Smooth muscle cell of the brain vasculature (primary cell): ENCODE data around the gene MTPN.

Experiments used
- DNase-seq: peaks from one replicate; pipeline ENCODE4 v3.0.0-alpha.2; 2012; ENCODE audit warnings: low read depth, low spot score

Gene MTPN, protein sequence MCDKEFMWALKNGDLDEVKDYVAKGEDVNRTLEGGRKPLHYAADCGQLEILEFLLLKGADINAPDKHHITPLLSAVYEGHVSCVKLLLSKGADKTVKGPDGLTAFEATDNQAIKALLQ

DNA sequence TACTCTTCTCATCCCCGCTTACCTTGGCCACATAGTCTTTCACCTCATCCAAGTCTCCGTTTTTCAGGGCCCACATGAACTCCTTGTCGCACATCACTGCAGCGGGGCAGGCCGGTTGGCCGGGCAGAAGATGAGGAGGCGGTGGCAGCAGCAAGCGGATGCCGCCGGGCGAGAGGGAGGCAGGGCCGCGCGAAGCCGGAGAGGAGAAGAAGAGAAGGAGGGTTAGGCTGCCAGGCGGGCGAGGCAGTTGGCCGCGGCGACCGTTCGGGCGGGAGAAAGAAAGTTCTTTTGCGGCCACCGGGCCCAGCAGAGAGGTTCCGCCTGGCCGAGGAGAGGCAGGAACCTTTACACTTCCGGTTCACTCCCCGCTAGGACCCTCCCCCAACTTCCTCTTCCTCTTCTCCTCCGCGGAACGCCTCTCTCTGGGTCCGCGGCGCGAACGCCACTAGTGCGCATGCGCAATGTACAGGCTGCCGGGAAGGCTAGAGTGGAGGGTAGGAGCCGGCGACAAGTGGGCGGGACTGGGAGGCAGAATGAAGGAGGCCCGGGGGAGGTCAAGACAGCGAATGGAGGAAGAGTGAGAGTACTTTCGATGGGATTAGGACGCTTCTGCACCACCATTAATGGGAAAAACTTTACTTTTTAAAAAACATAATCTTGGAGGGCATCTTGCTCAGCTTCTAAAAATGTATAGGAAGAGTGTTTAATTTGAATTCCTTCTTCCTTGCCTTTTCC, at the start of gene MTPN:
TSS of gene MTPN (minus strand) at position 353 of the 735 bp plus-strand sequence. CDS start at position 94, 259 bp downstream.
- DNase-seq: peak; percentile 94

DNA sequence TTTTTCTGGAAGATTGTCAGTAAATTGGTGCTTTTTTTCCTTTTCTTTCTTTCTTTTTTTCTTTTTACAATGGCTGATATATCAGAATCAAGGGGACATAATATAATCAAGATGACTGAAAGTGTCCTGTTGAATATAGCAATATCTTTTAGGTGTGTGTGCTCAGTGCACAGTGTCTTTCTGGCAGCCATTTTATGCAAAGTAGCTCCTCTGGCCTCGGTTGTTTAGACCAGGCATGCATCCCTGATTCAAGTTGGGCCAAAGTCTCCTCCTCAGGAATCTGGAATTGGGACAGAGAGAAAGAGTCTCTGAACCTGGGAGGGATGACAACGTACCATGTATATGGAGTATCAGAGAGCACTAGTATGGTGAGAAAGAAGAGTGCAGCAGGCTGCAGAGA, 49.0 kb upstream of the MTPN start:
- no peak for DNase-seq

DNA sequence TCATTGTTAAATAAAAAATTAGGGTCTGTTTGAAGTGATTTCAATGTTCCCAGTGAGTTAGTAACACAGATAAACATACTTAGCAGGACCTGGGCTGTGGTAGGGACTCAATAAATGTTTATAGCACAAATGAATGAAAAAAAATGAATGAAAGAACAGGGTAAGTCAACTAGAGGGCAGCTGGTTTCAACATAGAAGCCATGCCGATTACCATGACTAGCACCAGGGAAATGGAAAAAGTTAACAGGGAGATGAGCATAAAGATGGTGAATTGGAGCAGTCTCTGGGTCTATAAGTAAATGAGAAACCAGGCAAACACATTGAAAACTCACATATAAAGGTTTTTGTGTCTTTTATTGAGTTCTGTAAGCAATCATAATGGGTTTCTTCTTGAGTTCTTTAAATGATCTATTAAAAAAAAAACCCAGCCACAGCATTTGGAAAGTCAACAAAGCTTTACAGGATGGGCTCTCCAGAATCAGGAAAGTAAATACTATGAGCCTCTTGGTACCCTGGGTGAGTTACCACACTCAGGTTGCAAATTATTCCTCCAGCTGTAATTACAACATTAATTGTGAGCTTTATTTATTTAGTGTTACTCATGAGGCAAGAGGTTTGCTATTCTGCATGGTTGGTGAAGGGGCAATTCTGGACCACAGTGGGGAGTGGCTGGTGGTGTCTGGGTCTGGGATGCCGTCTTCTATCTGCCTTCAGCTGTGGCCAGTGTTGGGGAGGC, 46.1 kb upstream of the MTPN start:
- DNase-seq: no peak

DNA sequence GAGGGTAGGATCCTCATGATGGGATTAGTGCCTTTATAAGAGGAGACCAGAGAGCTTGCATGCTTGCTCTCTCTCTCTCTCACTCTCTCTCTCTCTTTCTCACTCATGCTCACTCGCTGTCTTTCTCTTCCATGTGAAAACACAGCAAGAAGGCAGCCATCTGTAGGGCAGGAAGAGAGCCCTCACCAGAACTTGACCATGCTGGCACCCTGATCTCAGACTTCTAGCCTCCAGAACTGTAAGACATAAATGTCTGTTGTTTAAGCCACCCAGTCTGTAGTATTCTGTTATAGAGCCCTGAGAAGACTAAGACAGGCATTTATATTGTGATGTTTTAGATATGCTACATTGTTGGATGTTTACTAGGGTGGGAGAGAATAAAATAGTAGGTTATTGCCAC, 43.4 kb upstream of the MTPN start:
- no peak for DNase-seq

DNA sequence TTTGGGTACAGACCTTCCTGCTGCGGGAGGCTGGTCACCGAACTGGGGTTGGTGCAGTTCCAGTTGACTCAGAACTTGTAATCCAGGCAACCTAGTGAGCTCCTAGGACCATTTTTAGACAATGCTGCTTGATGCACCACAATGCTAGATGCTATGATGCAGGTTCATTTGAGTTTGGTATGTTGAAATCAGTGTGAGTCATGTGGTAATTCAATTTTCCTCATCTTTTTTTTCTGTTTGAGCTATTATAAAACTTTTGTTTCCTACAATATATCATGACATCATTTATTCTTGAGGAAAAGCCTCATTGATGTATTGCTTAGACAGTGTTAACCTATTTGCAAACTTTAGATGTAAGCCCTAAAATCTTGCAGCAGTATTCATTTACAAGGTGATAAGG, 40.9 kb upstream of the MTPN start:
- DNase-seq: no peak

DNA sequence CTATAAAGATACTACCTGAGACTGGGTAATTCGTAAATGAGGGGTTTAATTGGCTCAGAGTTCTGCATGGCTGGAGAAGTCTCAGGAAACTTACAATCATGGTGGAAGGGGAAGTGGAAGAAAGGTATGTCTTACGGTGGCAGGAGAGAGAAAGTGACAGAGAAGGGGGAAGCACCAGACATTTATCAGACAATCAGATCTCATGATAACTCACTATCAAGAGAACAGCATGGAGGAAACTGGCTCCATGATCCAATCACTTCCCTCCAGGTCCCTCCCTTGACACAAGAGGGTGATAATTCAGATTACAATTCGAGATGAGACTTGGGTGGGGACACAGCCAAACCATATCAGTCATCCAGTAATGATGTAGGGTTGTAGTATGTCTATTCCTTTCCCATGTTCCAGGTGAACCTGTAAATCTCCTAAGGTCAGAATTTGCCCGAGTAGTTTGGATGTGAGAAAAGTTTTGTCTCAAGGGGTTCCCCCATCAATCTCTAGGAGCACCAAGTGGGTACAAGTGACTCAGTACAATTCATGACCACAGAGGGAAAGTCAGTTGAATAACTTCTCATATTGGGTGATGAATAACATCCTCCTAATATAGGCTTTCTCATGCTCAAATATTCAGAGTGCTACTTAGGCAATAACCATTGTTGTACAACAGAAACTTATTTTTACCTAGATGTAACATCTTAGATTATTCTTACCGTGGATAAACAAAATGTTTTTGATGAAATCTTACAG, 39.7 kb upstream of the MTPN start:
- DNase-seq: no peak

DNA sequence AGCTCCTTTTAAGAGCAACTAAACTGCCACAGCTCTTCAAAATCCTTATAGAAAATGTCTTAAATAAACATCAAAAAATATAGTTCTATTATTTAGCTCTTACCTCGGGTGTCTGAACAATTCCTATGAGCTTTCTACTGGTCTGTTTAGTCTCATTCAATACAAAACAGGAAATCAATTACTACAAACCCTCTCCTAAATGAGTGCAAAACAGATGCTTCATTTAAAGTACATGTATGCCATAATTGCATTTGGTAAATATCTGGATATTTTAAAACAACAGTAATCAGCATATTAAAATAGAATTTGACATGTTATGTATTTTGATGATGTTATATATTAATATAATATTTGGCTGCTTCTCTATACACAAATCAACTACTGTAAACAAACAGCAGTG, 38.5 kb upstream of the MTPN start:
- no peak for DNase-seq

DNA sequence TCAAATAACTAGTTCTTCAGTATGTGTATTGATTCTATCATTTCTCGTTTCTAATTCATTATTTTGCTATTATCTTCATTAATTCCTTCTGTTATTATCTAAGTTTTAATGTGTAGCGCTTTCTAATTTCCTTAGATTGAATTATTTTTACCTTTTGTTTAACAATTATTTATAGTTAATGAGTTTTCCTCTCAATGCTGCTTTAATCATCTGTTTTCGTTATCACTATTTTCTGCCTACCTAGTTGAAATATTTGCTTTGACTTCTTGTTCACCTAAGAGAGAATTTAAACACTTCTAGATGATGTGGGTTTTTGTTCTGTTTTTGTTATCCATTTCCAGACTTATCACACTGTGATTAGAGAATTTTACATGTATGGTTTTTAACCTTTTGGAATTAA, 37.5 kb upstream of the MTPN start:
- no peak for DNase-seq

DNA sequence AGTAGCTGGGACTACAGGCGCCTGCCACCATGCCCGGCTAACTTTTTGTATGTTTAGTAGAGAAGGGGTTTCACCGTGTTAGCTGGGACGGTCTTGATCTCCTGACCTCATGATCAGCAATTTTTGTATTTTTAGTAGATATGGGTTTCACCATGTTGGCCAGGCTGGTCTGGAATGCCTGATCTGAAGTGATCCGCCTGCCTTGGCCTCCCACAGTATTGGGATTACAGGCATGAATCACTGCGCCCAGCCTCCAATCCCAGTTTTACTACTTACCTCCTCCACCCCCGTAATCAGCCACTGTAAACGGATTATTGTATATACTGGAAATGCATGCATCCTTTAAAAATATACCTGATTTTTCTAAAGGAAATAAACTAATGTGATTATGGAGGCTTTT, 35.1 kb upstream of the MTPN start:
- no peak for DNase-seq

DNA sequence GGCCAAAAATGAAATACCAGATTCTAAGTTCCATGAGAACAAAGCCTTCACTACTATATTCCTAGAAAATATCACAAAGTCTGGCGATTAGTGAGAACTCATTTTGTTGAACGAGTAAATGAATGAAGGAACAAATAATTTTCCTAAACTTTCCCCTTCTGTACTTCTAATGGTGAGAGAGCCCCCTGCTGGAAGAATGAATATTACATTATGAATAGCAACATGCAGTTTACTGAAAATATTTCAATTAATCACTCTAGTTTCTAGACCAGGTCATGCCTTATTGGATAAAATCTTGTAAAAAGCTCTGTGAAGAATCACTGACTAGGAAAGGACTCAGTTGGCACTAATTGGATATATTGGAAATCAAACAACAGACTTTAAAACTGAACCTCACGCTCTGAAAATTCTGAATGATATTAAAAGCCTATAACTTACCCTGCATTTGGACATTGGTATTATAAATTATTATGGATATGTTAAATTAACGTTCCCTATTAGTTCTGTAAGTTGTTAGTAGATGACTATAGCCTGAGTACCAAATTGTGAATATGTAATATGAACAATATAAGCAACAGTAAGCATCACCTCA, 32.4 kb upstream of the MTPN start:
- DNase-seq: peak; percentile 26

DNA sequence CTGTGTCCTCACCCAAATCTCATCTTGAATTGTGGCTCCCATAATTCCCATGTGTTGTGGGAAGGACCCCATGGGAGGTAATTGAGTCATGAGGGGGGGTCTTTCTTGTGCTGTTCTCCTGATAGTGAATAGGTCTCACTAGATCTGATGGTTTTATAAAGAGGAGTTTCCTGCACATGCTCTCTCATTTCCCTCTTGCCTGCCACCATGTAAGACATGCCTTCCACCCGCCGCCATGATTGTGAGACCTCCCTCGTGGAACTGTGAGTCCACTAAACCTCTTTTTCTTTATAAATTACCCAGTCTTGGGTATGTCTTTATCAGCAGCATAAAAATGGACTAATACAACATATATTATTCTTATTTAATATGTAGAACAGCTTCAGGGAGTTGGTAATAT, 29.0 kb upstream of the MTPN start:
- DNase-seq: no peak

DNA sequence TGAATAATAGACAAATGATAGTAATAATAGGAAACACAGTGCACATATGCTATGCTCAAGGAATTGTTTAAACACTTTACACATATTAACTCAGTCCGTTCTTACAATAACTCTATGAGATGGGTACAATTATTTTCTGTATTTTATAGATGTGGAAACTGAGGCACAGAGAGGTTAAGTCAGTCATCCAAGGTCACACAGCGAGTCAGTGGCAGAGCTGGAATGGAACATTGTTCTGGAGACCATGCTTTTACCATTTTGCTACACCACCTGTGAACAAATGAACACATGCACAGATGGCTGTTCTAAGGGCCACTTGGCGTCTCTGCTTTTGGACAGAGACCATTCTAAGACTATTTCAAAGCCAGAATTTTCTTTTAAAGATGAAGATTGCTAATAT, 26.9 kb upstream of the MTPN start:
- DNase-seq: no peak

DNA sequence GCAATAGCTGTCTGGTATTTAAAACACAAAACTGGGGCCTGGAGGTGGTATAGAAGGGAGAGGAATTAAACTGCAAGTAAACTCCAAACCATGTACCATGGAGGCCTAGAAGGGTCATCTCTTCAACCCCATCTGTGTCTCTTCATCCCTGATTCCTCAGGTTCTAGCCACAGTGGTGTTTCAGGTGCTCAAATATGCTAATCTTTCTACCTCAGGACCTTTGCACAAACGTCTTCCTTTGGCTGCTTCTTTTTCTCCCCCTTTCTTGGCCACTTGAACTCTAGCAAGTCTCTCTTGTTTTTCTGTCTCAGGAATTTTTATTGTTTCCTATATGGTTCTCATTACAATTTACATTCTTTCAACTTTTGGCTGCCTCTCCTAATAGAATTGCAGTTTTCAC, 25.6 kb upstream of the MTPN start:
- DNase-seq: no peak

DNA sequence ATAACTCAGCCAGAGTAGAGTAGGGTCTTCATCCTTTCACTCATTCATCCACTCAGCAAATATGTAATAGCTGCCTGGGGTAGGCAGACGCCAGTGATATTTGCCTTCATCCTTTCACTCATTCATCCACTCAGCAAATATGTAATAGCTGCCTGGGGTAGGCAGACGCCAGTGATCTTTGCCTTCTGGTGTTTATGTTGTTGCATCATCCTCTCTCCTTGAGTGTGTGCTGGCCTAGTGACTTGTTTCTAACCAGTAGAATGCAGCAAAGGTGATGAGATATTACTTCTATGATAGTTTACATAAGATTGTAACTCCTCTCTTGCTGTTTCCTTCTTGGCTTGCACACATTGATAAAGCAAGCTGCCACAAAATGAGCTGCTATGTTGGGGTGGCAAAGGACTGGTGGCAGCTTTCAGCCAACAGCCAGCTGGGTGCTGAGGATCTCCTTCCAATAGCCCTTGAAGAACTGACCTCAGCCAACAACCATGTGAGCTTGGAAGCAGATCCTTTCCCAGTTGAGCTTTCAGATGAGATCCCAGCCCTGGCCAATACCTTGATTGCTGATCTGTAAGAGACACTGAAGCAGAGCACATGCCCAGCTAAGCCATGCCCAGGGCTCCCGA, 23.2 kb upstream of the MTPN start:
- DNase-seq: no peak

DNA sequence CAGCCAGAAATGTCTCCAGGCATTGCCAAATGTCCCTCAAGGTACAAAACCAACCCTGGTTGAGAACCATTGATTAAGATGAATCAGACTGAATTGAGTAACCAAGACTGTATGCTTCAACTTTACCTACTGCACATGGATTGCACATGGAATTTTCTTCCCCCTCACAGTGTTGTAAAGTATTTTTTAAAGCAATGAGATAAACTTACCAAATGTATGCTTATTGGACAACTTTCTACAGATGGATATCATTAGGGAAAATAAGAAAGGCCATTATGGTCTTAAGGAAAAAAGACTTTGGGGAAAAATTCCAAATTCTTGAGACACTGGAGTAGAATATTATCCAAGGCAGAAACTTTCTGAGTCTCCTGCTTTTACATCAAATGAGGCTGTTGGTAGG, 20.9 kb upstream of the MTPN start:
- DNase-seq: no peak

DNA sequence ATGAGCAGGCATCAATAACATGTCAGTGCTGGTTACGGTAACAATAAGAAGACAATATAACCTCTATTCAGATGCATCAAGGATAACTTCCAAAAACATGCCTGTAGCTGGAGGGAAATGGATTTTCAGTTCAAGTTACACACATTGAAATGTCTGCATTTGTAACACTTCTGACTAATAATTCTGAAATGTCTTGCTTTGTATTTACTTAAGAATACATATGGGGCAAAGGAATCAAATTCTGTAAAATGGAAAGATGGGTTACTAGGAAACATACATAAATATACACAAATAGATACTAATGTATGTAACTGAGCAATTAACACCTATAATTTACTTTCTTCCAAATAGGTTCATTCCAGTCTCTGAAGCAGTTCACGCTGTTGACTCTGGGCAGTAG, 18.6 kb upstream of the MTPN start:
- no peak for DNase-seq

DNA sequence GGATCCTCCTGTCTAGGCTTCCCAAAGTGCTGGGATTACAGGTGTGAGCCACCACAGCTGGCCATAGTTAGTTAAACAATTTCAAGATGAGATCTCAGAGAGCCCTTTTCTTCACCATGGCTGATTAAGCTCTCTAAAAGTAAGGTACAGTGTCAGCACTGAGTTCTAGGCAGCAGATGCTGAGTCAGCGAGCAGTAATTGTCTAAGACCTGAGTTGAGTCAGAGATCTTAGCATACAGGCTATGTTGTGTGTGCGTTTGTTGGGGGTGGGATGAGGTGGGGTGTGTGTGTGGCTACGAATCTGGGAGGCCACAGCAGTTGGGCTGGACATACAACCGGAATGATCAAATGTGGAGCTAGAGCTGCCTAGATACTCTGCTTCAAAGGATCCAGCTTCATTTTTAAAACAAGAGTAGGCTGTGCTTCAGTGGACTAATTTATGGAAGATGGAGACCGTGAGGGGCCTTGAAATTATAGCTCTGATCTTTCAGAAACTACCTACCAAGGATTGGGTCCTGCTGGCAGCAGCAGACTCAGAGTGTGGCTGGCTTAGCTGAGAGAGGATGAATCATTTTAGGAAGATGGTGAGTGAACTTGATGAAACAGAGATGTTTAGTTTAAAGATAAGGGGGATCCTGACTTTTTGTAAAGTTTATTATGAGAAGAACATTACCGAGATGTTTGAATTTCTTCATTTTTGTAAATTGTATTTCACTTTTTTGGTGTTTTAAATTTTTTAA, 17.5 kb upstream of the MTPN start:
- no peak for DNase-seq

DNA sequence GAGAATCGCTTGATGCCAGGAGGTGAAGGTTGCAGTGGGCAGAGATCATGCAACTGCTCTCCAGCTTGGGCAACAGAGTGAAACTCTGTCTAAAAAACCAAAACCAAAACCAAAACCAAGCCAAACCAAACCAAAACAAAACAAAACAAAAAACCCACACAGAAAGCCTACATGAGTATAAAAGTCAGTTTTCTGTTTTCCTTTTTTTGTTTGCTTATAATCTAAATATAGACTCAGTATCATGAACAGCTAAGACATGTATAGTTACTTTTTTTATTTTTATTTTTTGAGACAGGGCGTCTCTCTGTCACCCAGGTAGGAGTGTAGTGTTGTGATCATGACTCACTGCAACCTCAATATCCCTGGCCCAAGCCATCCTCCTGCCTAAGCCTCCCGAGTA, 16.8 kb upstream of the MTPN start:
- no peak for DNase-seq

DNA sequence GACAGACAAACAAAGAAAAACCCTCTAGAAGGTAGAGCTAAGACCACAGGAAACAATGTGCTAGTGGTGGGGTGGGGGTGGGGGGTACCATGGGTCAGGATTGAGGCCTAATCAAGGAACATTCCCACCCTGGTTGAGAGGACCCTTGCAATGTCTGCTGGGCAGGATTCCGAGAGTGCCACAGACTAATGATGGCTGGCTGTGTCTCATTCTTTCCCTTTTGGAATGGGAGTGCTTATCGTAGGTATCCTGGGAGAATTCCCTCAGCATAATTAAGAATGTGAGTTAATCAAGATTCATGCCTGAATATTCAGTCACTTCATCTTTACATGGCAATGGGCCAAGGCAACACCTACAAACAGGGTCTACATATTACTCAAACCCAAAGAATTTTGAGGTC, 14.7 kb upstream of the MTPN start:
- no peak for DNase-seq

DNA sequence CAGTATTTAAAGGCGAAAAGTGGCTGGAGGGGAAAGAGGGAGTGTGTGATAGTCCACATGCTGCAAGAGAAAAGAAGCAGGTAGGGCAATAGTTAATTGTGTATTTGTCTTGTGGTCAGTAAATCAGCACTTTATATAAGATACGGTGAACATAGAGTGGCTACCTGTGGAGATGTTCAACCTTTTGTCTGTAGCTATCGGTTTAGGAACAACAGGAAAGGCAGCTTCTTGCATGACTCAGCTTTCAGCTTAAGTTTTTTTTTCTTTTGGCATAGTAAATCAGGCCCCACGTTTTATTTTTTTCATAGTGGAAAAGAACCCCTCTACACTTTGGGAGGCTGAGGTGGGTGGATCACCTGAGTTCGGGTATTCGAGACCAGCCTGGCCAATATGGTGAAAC, 14.2 kb upstream of the MTPN start:
- DNase-seq: no peak

DNA sequence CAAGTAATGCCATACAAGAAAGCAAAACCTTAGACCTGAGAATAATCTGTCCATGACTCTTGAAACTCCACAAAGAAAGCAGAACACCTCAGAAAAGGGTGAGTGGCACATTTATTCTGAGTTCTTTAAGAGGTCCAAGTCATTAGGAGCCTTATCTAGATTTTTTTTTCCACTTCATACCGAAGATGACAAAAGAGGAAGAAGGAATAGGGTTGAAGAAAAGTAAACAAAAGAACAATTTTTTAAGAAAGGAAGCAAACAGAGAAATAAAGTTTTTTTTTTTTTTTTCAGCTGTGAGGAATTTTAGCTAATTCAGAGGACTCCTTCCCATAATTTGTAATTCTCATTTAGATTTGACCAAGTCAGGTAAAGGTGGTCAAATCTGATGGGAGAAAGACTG, 13.1 kb upstream of the MTPN start:
- no peak for DNase-seq
